Measurements from ENCODE around the gene ACSL5. TPM values are rescaled to one million over a fixed set of nuclear protein-coding genes. Genes with fewer than 3 reads are reported as not detected.

The ACSL5 gene
- total and polyA plus RNA-seq, 2 experiments from 2014 or later, result not detected

- TF ChIP-seq ZNF462 (CRISPR knock-in tag; IDR thresholded peaks at IDR 0.05), result no peak
- TF ChIP-seq ZNF114 (CRISPR knock-in tag; IDR thresholded peaks at IDR 0.05), result no peak
- no peak for TF ChIP-seq POLR2AphosphoS5 (IDR thresholded peaks at IDR 0.05; ENCODE audit: low read depth)
- TF ChIP-seq ZNF331 (CRISPR knock-in tag; IDR thresholded peaks at IDR 0.05; ENCODE audit: low read depth), result no peak
Observed at GRCh38 chr10:112332509-112333228, 41.2 kb upstream of the ACSL5 start (continued).

- no peak overlapping the region for H3K4me2 ChIP-seq
- TF ChIP-seq EZH2 (IDR thresholded peaks at IDR 0.05; ENCODE audit: low read depth, unreplicated experiment) (no peak), ETS1 (IDR thresholded peaks at IDR 0.05) (no peak), CTCF (conservative IDR thresholded peaks at IDR 0.05; ENCODE audit: low read depth in 2 of 2) (no peak), ZNF331 (CRISPR knock-in tag; IDR thresholded peaks at IDR 0.05; ENCODE audit: low read depth) (no peak), CREB1 (CRISPR knock-in tag; IDR thresholded peaks at IDR 0.05; ENCODE audit: low read depth) (no peak), JUNB (IDR thresholded peaks at IDR 0.05; ENCODE audit: unreplicated experiment) (no peak), EZH2phosphoT487 (IDR thresholded peaks at IDR 0.05; ENCODE audit: unreplicated experiment) (no peak)
- no peak overlapping the region for H3K4me3 ChIP-seq
- no peak overlapping the region for H3K27ac Mint-ChIP-seq
- no peak overlapping the region for H3K4me3 Mint-ChIP-seq
- H3K4me1 Mint-ChIP-seq, result no peaks in the 10 kb centered on the region; the same call in 2 of the 3 replicates
- no peaks in the 10 kb centered on the region for H3K36me3 Mint-ChIP-seq (ENCODE audit: low read depth)
- no peak overlapping the region for H3K27ac ChIP-seq (ENCODE audit: low read depth)
- H3K4me1 ChIP-seq (ENCODE audit: insufficient read depth), result no peaks in the 10 kb centered on the region
- H3K9me3 Mint-ChIP-seq, result no peaks in the 10 kb centered on the region; the same call in 2 of the 3 replicates
- H3K79me2 ChIP-seq (replicated peaks; ENCODE audit: insufficient read depth), result no peaks in the 10 kb centered on the region
- H3K36me3 ChIP-seq (ENCODE audit: insufficient read depth), result no peaks in the 10 kb centered on the region
- no peak for DNase-seq (ENCODE audit: low spot score)
- H3K27me3 Mint-ChIP-seq (ENCODE audit: insufficient read depth, low read depth, poor library complexity), result peaks cover 2% of the 10 kb centered on the region
- H3K27me3 ChIP-seq (ENCODE audit: insufficient read depth), result no peaks in the 10 kb centered on the region
- no peak for ATAC-seq
- no peaks in the 10 kb centered on the region for H3K9me2 ChIP-seq (ENCODE audit: insufficient read depth)
- H2AFZ ChIP-seq, result no peak overlapping the region
- H4K20me1 ChIP-seq (replicated peaks; ENCODE audit: insufficient read depth), result no peaks in the 10 kb centered on the region
- H3F3A ChIP-seq (replicated peaks; ENCODE audit: low read depth), result no peaks in the 10 kb centered on the region
Observed at GRCh38 chr10:112333452-112333851, 40.5 kb upstream of the ACSL5 start.

Data from GM23338 (cell line).